Measurements from ENCODE around the gene GALNT14. TPM values are rescaled to one million over a fixed set of nuclear protein-coding genes. Genes with fewer than 3 reads are reported as not detected.
"Not testable (repeated sequence)": the region's sequence is repeated elsewhere in the genome, so short reads cannot be mapped to it uniquely, and the experiment has no call there.

GALNT14 gene
- total and polyA plus RNA-seq, 9 of the 15 experiments (the other 6 are each of a cell fraction or from before 2014, with no cell fraction given), result 0.11 TPM; not detected in 8

- TF ChIP-seq STAT5A (IDR thresholded peaks at IDR 0.05; ENCODE audit: borderline replicate concordance, low read length), result no peak
- CTCF ChIA-PET (ENCODE audit: low intra/inter-chr PET ratio), result no interaction called here
- POLR2A ChIA-PET, result no interaction called here
- Histone ChIP-seq H3K9me3 (replicated peaks; ENCODE audit: control insufficient read depth, insufficient read depth, low read depth, low read length) (no peaks in the 10 kb centered on the region), H3K4me2 (ENCODE audit: insufficient read depth, low read length) (no peak overlapping the region), H2AFZ (ENCODE audit: low read depth, low read length) (no peak overlapping the region), H3K36me3 (ENCODE audit: control insufficient read depth, insufficient read depth, low read length) (no peaks in the 10 kb centered on the region), H3K79me2 (ENCODE audit: control insufficient read depth, insufficient read depth, low read length) (no peaks in the 10 kb centered on the region), H3K9me1 (ENCODE audit: control insufficient read depth, insufficient read depth, low read length) (no peaks in the 10 kb centered on the region), H3K4me3 (no peak overlapping the region), H3K27ac (ENCODE audit: extremely low read depth, low read depth, low read length) (no peak overlapping the region), H3K27me3 (ENCODE audit: control insufficient read depth in 2 of 2, insufficient read depth in 2 of 2, low read length in 2 of 2) (peaks cover 0 to 13% of the 10 kb centered on the region in 2 experiments; a peak in 2 of 5 replicates), H3K9ac (ENCODE audit: insufficient read depth in 1 of 2, low read depth in 2 of 2, low read length in 2 of 2) (no peak overlapping the region), H4K20me1 (replicated peaks; ENCODE audit: control insufficient read depth, insufficient read depth, low read length) (no peaks in the 10 kb centered on the region), H3K4me1 (replicated peaks in 1 of 2; ENCODE audit: control insufficient read depth in 2 of 2, insufficient read depth in 2 of 2, low read length in 2 of 2) (no peaks in the 10 kb centered on the region)
- in situ Hi-C loops (cut with MboI) (no loop called here), intact Hi-C loops (cut with micrococcal nuclease) (no loop called here)
- DNase-seq (ENCODE audit: extremely low read depth in 1 of 4, low spot score in 3 of 4) (no peak), FAIRE-seq (no peak), ATAC-seq (no peak)
- BruUV-seq (replicated peaks), result no TSS peak
- 0% methylated on average over 3 of the region's 4 CpGs for WGBS (ENCODE audit: insufficient coverage, low coverage, missing lambda C conversion rate)
Measured at GRCh38 chr2:31187166-31187565, 48.9 kb upstream of the GALNT14 start.

GRCh38 chr2:31183973-31184372 is 45.7 kb upstream of the GALNT14 start:
- H3K9me3 ChIP-seq (replicated peaks; ENCODE audit: control insufficient read depth, insufficient read depth, low read depth, low read length); H3K4me1 ChIP-seq (replicated peaks in 1 of 2; ENCODE audit: control insufficient read depth in 2 of 2, insufficient read depth in 2 of 2, low read length in 2 of 2); H3K4me3 ChIP-seq; H3K79me2 ChIP-seq (ENCODE audit: control insufficient read depth, insufficient read depth, low read length); ATAC-seq; H3K36me3 ChIP-seq (ENCODE audit: control insufficient read depth, insufficient read depth, low read length); in situ Hi-C loops (cut with MboI); H3K27me3 ChIP-seq (ENCODE audit: control insufficient read depth in 2 of 2, insufficient read depth in 2 of 2, low read length in 2 of 2); BruUV-seq (replicated peaks); H2AFZ ChIP-seq (ENCODE audit: low read depth, low read length); CTCF ChIA-PET (ENCODE audit: low intra/inter-chr PET ratio); H3K4me2 ChIP-seq (ENCODE audit: insufficient read depth, low read length); H3K27ac ChIP-seq (ENCODE audit: extremely low read depth, low read depth, low read length); intact Hi-C loops (cut with micrococcal nuclease); POLR2A ChIA-PET; DNase-seq (ENCODE audit: extremely low read depth in 1 of 4, low spot score in 3 of 4); H3K9ac ChIP-seq (ENCODE audit: insufficient read depth in 1 of 2, low read depth in 2 of 2, low read length in 2 of 2); H3K9me1 ChIP-seq (ENCODE audit: control insufficient read depth, insufficient read depth, low read length); FAIRE-seq; H4K20me1 ChIP-seq (replicated peaks; ENCODE audit: control insufficient read depth, insufficient read depth, low read length): not testable (repeated sequence)
- 2% methylated on average over 7 of the region's 7 CpGs for WGBS (ENCODE audit: insufficient coverage, low coverage, missing lambda C conversion rate)
